ENCODE data around the gene LDHAL6A.
"Not testable (repeated sequence)": the region's sequence is repeated elsewhere in the genome, so short reads cannot be mapped to it uniquely, and the experiment has no call there.

DNA sequence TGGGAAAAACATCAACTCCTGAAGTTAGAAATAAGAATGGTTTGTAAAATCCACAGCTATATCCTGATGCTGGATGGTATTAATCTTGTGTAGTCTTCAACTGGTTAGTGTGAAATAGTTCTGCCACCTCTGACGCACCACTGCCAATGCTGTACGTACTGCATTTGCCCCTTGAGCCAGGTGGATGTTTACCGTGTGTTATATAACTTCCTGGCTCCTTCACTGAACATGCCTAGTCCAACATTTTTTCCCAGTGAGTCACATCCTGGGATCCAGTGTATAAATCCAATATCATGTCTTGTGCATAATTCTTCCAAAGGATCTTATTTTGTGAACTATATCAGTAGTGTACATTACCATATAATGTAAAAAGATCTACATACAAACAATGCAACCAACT, 48.3 kb upstream of the LDHAL6A start:
- TF ChIP-seq, protein P1, sequence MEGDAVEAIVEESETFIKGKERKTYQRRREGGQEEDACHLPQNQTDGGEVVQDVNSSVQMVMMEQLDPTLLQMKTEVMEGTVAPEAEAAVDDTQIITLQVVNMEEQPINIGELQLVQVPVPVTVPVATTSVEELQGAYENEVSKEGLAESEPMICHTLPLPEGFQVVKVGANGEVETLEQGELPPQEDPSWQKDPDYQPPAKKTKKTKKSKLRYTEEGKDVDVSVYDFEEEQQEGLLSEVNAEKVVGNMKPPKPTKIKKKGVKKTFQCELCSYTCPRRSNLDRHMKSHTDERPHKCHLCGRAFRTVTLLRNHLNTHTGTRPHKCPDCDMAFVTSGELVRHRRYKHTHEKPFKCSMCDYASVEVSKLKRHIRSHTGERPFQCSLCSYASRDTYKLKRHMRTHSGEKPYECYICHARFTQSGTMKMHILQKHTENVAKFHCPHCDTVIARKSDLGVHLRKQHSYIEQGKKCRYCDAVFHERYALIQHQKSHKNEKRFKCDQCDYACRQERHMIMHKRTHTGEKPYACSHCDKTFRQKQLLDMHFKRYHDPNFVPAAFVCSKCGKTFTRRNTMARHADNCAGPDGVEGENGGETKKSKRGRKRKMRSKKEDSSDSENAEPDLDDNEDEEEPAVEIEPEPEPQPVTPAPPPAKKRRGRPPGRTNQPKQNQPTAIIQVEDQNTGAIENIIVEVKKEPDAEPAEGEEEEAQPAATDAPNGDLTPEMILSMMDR (IDR thresholded peaks at IDR 0.05), result not testable (repeated sequence)
- TF ChIP-seq POLR2A (IDR thresholded peaks at IDR 0.05), result not testable (repeated sequence)

All from lower leg skin (tissue), 3 donors.